HepG2 (cell line): Measurements from ENCODE around the gene ADGRV1.

Source experiments
- CAMTA2 ChIP-seq: sonication (generic); formaldehyde crosslinking; IDR thresholded peaks from 2 replicates; pipeline ENCODE4 v1.4.0; 2020; ENCODE audit warnings: mild to moderate bottlenecking, missing genetic modification reagents, borderline replicate concordance
- CTCF ChIP-seq: sonication (generic); formaldehyde crosslinking; IDR thresholded peaks from 2 replicates; pipeline ENCODE4 v1.5.0; 2020; ENCODE audit warnings: mild to moderate bottlenecking, missing genetic modification reagents, moderate library complexity
- FOSL2 ChIP-seq: sonication (generic); formaldehyde crosslinking; IDR thresholded peaks from 2 replicates; pipeline ENCODE4 v1.4.0; 2020; ENCODE audit warnings: missing genetic modification reagents
- JARID2 ChIP-seq: sonication (generic); formaldehyde crosslinking; IDR thresholded peaks from 2 replicates; pipeline ENCODE4 v1.8.1; 2023; ENCODE audit warnings: missing genetic modification reagents, inconsistent platforms; ENCODE audit not compliant: insufficient replicate concordance
- NRL ChIP-seq: sonication (generic); formaldehyde crosslinking; IDR thresholded peaks from 2 replicates; pipeline ENCODE4 v1.5.0; 2020; ENCODE audit warnings: missing genetic modification reagents, mild to moderate bottlenecking, moderate library complexity, borderline replicate concordance
- SMC3 ChIP-seq: IDR thresholded peaks from 2 replicates; pipeline ENCODE4 v1.6.1; 2011; ENCODE audit warnings: low read length, improper control_type of control experiment
- SPEN ChIP-seq: sonication (generic); formaldehyde crosslinking; IDR thresholded peaks from 2 replicates; pipeline ENCODE4 v1.5.1; 2020; ENCODE audit warnings: low read depth, mild to moderate bottlenecking, missing genetic modification reagents
- STAT6 ChIP-seq: sonication (generic); formaldehyde crosslinking; IDR thresholded peaks from 2 replicates; pipeline ENCODE4 v1.4.0; 2020; ENCODE audit warnings: missing genetic modification reagents, mild to moderate bottlenecking, borderline replicate concordance
- ZNF343 ChIP-seq: sonication (generic); formaldehyde crosslinking; IDR thresholded peaks from 2 replicates; pipeline ENCODE4 v1.4.0; 2020; ENCODE audit warnings: mild to moderate bottlenecking, missing genetic modification reagents
- TF ChIP-seq, protein P1 (sequence below): fragments of 450-650 bp; IDR thresholded peaks from 2 replicates; pipeline ENCODE4 v1.6.1; 2017; ENCODE audit warnings: mild to moderate bottlenecking

GRCh38 chr5:90557871-90558270 lies 726 bp upstream of the ADGRV1 start:
- TF ChIP-seq FOSL2 (CRISPR knock-in tag): no peak
- no peak for TF ChIP-seq ZNF343
- no peak for TF ChIP-seq CTCF (CRISPR knock-in tag)
- TF ChIP-seq, protein P1, sequence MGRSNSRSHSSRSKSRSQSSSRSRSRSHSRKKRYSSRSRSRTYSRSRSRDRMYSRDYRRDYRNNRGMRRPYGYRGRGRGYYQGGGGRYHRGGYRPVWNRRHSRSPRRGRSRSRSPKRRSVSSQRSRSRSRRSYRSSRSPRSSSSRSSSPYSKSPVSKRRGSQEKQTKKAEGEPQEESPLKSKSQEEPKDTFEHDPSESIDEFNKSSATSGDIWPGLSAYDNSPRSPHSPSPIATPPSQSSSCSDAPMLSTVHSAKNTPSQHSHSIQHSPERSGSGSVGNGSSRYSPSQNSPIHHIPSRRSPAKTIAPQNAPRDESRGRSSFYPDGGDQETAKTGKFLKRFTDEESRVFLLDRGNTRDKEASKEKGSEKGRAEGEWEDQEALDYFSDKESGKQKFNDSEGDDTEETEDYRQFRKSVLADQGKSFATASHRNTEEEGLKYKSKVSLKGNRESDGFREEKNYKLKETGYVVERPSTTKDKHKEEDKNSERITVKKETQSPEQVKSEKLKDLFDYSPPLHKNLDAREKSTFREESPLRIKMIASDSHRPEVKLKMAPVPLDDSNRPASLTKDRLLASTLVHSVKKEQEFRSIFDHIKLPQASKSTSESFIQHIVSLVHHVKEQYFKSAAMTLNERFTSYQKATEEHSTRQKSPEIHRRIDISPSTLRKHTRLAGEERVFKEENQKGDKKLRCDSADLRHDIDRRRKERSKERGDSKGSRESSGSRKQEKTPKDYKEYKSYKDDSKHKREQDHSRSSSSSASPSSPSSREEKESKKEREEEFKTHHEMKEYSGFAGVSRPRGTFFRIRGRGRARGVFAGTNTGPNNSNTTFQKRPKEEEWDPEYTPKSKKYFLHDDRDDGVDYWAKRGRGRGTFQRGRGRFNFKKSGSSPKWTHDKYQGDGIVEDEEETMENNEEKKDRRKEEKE: no peak
- no peak for TF ChIP-seq NRL (CRISPR knock-in tag)
- TF ChIP-seq CAMTA2 (CRISPR knock-in tag): no peak
- TF ChIP-seq STAT6 (CRISPR knock-in tag): no peak
- no peak for TF ChIP-seq SMC3
- TF ChIP-seq JARID2 (CRISPR knock-in tag): no peak
- TF ChIP-seq SPEN (CRISPR knock-in tag): no peak
